ENCODE data around the gene PPOX. TPM values are rescaled to one million over a fixed set of nuclear protein-coding genes. Genes with fewer than 3 reads are reported as not detected.

PPOX gene
- 9.3 and 10.0 TPM in 2 replicates for total RNA-seq

GRCh38 chr1:161165742-161166668 is at the start of gene PPOX:
TSS of gene PPOX (plus strand) at chr1:161166426. CDS start at chr1:161166848, 422 bp downstream.

GRCh38 chr1:161117759-161118581 is 48.3 kb upstream of the PPOX start, which contains the start of the genes NIT1 and PFDN2:
TSS of gene NIT1 (plus strand) at chr1:161118105. CDS start at chr1:161118177, 72 bp downstream.
TSS of gene PFDN2 (minus strand) at chr1:161118037. CDS start at chr1:161118026, 11 bp downstream.

GRCh38 chr1:161132410-161133219 is 33.6 kb upstream of the PPOX start, which contains the start of gene DEDD:
TSS of gene DEDD (minus strand) at chr1:161132667. CDS start at chr1:161124462, 8,205 bp downstream.

GRCh38 chr1:161153682-161154337 is 12.4 kb upstream of the PPOX start, which contains the start of gene UFC1:
TSS of gene UFC1 (plus strand) at chr1:161153978. CDS start at chr1:161153998, 20 bp downstream.

GRCh38 chr1:161159087-161159912 is 6.9 kb upstream of the PPOX start, which contains the start of gene USP21:
TSS of gene USP21 (plus strand) at chr1:161159500. CDS start at chr1:161160641, 1,141 bp downstream.

GRCh38 chr1:161177112-161177935 is 11.1 kb downstream of the PPOX start, which contains the start of gene B4GALT3:
TSS of gene B4GALT3 (minus strand) at chr1:161177507. CDS start at chr1:161176060, 1,447 bp downstream.

GRCh38 chr1:161198897-161199431 is 32.7 kb downstream of the PPOX start, which contains the start of gene ADAMTS4:
TSS of gene ADAMTS4 (minus strand) at chr1:161199054. CDS start at chr1:161198627, 427 bp downstream.

GRCh38 chr1:161201836-161202712 is 35.8 kb downstream of the PPOX start, which contains the start of gene NDUFS2:
TSS of gene NDUFS2 (plus strand) at chr1:161202367. CDS start at chr1:161202386, 19 bp downstream.

GRCh38 chr1:161215076-161215475 is 48.9 kb downstream of the PPOX start, which contains the start of gene FCER1G:
TSS of gene FCER1G (plus strand) at chr1:161215295. CDS start at chr1:161215322, 27 bp downstream.

Other genes starting within 250 kb of the PPOX start
- 1.4 TPM in 1 of 2 replicates, not detected in the other for gene ITLN2, start 211.6 kb upstream of the PPOX start, total RNA-seq
- 24.7 and 44.3 TPM in 2 replicates for gene F11R, start 145.3 kb upstream of the PPOX start, total RNA-seq
- 19.6 and 41.4 TPM in 2 replicates for gene TSTD1, start 127.5 kb upstream of the PPOX start, total RNA-seq
- gene USF1, start 120.4 kb upstream of the PPOX start, total RNA-seq = 72.7 and 94.5 TPM in 2 replicates
- not detected in 2 replicates for gene ARHGAP30, start 96.5 kb upstream of the PPOX start, total RNA-seq
- 0.19 and 0.56 TPM in 2 replicates for gene NECTIN4, start 76.9 kb upstream of the PPOX start, total RNA-seq
- 0.28 and 0.38 TPM in 2 replicates for gene KLHDC9, start 68.1 kb upstream of the PPOX start, total RNA-seq
- 28.8 and 112 TPM in 2 replicates for gene PFDN2, start 48.4 kb upstream of the PPOX start, total RNA-seq
- 21.4 and 22.0 TPM in 2 replicates for gene NIT1, start 48.3 kb upstream of the PPOX start, total RNA-seq
- gene DEDD, start 33.8 kb upstream of the PPOX start, total RNA-seq = 19.2 and 28.8 TPM in 2 replicates
- gene UFC1, start 12.4 kb upstream of the PPOX start, total RNA-seq = 109 and 118 TPM in 2 replicates
- gene USP21, start 6.9 kb upstream of the PPOX start, total RNA-seq = 5.8 and 7.3 TPM in 2 replicates
- 20.9 and 27.9 TPM in 2 replicates for gene B4GALT3, start 11.1 kb downstream of the PPOX start, total RNA-seq
- 22.2 and 110 TPM in 2 replicates for gene ADAMTS4, start 32.6 kb downstream of the PPOX start, total RNA-seq
- 147 and 216 TPM in 2 replicates for gene NDUFS2, start 35.9 kb downstream of the PPOX start, total RNA-seq
- gene FCER1G, start 48.9 kb downstream of the PPOX start, total RNA-seq = 0.38 TPM in 1 of 2 replicates, not detected in the other
- gene APOA2, start 57.2 kb downstream of the PPOX start, total RNA-seq = not detected in 2 replicates
- gene TOMM40L, start 59.6 kb downstream of the PPOX start, total RNA-seq = 10.4 and 14.6 TPM in 2 replicates
- not detected in 2 replicates for gene NR1I3, start 71.8 kb downstream of the PPOX start, total RNA-seq
- gene PCP4L1, start 92.3 kb downstream of the PPOX start, total RNA-seq = under 0.01 TPM in 1 of 2 replicates, not detected in the other
- gene MPZ, start 143.5 kb downstream of the PPOX start, total RNA-seq = 1.7 and 2.3 TPM in 2 replicates
- gene SDHC, start 148.0 kb downstream of the PPOX start, total RNA-seq = 21.4 and 23.6 TPM in 2 replicates
- gene CFAP126, start 201.4 kb downstream of the PPOX start, total RNA-seq = not detected in 2 replicates

Measured in regular cardiac myocyte (primary cell).